ENCODE data around the gene BTF3. TPM values are rescaled to one million over a fixed set of nuclear protein-coding genes. Genes with fewer than 3 reads are reported as not detected.

Gene BTF3
- total and polyA plus RNA-seq, 2 of the 8 experiments (the other 6 are each of a cell fraction or from before 2014, with no cell fraction given) = 396 to 754 TPM

GRCh38 chr5:73540192-73540591, 42.0 kb downstream of the BTF3 start:
- Histone ChIP-seq H3K36me3 (ENCODE audit: control insufficient read depth in 2 of 4, insufficient read depth in 4 of 4, low read length in 3 of 4) (no peaks in the 10 kb centered on the region), H3K4me3 (ENCODE audit: extremely low read depth in 1 of 4, insufficient read depth in 2 of 4, low read depth in 3 of 4, low read length in 4 of 4) (no peak overlapping the region), H2BK5ac (ENCODE audit: low read depth, low read length) (no peak overlapping the region), H2BK12ac (ENCODE audit: low read depth, low read length) (no peak overlapping the region), H4K8ac (ENCODE audit: extremely low read depth, insufficient read depth, low read length) (no peak overlapping the region), H3K79me2 (ENCODE audit: control insufficient read depth in 1 of 2, insufficient read depth in 2 of 2, low read length in 2 of 2) (no peaks in the 10 kb centered on the region), H3K18ac (ENCODE audit: extremely low read depth, low read length) (no peak overlapping the region), H3K27me3 (replicated peaks in 1 of 4; ENCODE audit: control insufficient read depth in 3 of 4, extremely low read depth in 1 of 4, insufficient read depth in 3 of 4, low read length in 3 of 4) (no peaks in the 10 kb centered on the region), H3K23me2 (ENCODE audit: low read depth, low read length) (peaks cover 1% of the 10 kb centered on the region; the same call in 1 of the 2 replicates), H3K27ac (ENCODE audit: low read depth, low read length) (no peak overlapping the region), H3K9ac (replicated peaks in 1 of 4; ENCODE audit: extremely low read depth in 1 of 4, low read depth in 3 of 4, low read length in 3 of 4) (no peak overlapping the region), H2AFZ (ENCODE audit: low read length) (no peak overlapping the region), H3K9me3 (ENCODE audit: insufficient read depth in 2 of 2, low read depth in 1 of 2, low read length in 1 of 2) (no peaks in the 10 kb centered on the region), H2AK5ac (ENCODE audit: low read depth, low read length) (no peak overlapping the region), H3K4me1 (replicated peaks in 1 of 4; ENCODE audit: control insufficient read depth in 3 of 4, insufficient read depth in 4 of 4, low read length in 3 of 4) (no peaks in the 10 kb centered on the region), H2BK120ac (replicated peaks; ENCODE audit: low read depth, low read length) (no peak overlapping the region), H4K91ac (replicated peaks; ENCODE audit: insufficient read length, low read length) (no peak overlapping the region), H3K79me1 (ENCODE audit: low read depth, low read length) (no peaks in the 10 kb centered on the region), H4K5ac (ENCODE audit: insufficient read length, low read depth, low read length) (no peak overlapping the region), H3K14ac (ENCODE audit: insufficient read length) (no peak overlapping the region), H2BK20ac (ENCODE audit: low read length) (no peak overlapping the region), H3K4me2 (ENCODE audit: insufficient read depth in 1 of 2, low read depth in 2 of 2, low read length in 2 of 2) (no peak overlapping the region), H3K56ac (replicated peaks; ENCODE audit: insufficient read length, low read depth, low read length) (no peak overlapping the region), H4K20me1 (replicated peaks in 1 of 2; ENCODE audit: control insufficient read depth in 1 of 2, insufficient read depth in 2 of 2, low read length in 2 of 2) (no peaks in the 10 kb centered on the region), H3K4ac (replicated peaks; ENCODE audit: insufficient read length, low read depth, low read length) (no peak overlapping the region), H3K23ac (ENCODE audit: insufficient read length) (no peak overlapping the region), H2BK15ac (ENCODE audit: low read length) (no peak overlapping the region)
- ChIA-PET POLR2A (ENCODE audit: partially characterized antibody) (no interaction called here), CTCF (ENCODE audit: partially characterized antibody) (interaction anchor here (7.0 kb wide), 1 partner anchor 19 kb away, joined by 91 read pairs; no protein-coding TSS in a partner anchor)
- no peak for TF ChIP-seq KDM1A (IDR thresholded peaks at IDR 0.05; ENCODE audit: borderline replicate concordance, low read length)
- TF ChIP-seq CTCF (IDR thresholded peaks at IDR 0.05; ENCODE audit: control extremely low read depth in 1 of 3, insufficient read depth in 1 of 3, low read depth in 1 of 3, low read length in 3 of 3) = no peak
- no peak for TF ChIP-seq SUZ12 (IDR thresholded peaks at IDR 0.05; ENCODE audit: low read length)
- FAIRE-seq (no peak), DNase-seq (ENCODE audit: low read depth in 1 of 2, low spot score in 2 of 2) (no peak)
- WGBS, 2 experiments (ENCODE audit: extremely low coverage in 1 of 2, insufficient coverage in 1 of 2, insufficient read length in 1 of 2, insufficient replicate concordance in 2 of 2, low coverage in 1 of 2, low lambda C conversion rate in 2 of 2, missing lambda C conversion rate in 1 of 2) = 77% methylated on average over 3 of the region's 3 CpGs; no CpG with 5 or more reads in 1 of the 2 experiments
